ENCODE data around the gene TOPORS. TPM values are rescaled to one million over a fixed set of nuclear protein-coding genes. Genes with fewer than 3 reads are reported as not detected.

TOPORS gene
- total RNA-seq, 4 donors from 2014 or later: 20.0 to 27.1 (median 21.3) TPM

- TF ChIP-seq, protein P1, sequence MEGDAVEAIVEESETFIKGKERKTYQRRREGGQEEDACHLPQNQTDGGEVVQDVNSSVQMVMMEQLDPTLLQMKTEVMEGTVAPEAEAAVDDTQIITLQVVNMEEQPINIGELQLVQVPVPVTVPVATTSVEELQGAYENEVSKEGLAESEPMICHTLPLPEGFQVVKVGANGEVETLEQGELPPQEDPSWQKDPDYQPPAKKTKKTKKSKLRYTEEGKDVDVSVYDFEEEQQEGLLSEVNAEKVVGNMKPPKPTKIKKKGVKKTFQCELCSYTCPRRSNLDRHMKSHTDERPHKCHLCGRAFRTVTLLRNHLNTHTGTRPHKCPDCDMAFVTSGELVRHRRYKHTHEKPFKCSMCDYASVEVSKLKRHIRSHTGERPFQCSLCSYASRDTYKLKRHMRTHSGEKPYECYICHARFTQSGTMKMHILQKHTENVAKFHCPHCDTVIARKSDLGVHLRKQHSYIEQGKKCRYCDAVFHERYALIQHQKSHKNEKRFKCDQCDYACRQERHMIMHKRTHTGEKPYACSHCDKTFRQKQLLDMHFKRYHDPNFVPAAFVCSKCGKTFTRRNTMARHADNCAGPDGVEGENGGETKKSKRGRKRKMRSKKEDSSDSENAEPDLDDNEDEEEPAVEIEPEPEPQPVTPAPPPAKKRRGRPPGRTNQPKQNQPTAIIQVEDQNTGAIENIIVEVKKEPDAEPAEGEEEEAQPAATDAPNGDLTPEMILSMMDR (IDR thresholded peaks at IDR 0.05; ENCODE audit: low read depth): no peak
Measured at GRCh38 chr9:32497921-32498320, 54.5 kb downstream of the TOPORS start.

DNA sequence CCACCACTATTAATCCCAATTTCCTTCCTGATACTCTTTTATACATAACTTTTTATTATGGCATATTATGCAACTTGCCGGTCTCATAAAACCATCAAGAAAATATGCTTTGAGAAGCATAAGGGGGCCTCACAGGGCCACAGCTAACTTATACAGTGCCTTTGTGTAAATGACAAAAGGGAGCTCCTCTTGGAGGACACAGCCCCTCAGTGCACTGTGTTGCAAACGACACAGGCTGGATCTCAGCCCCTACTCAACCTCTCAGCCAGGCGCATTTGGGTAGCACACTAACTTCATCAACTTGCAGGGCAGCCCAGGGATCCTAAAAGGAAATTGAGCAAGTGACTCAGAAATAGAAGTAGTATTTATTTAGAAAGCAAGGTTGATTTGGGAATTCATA lies 61.8 kb downstream of the TOPORS start:
- TF ChIP-seq, protein P1 (IDR thresholded peaks at IDR 0.05; ENCODE audit: low read depth): no peak

Other genes starting within 250 kb of the TOPORS start
- 100 to 1,000 TPM; 108 to 271 (median 183) TPM for gene ACO1, start 167.9 kb downstream of the TOPORS start, total RNA-seq
- 10 to 100 TPM in 1 of 4 donors, 1 to 10 TPM in 3; 8.6 to 19.4 (median 8.9) TPM for gene RIGI, start 26.4 kb downstream of the TOPORS start, total RNA-seq
- 10 to 100 TPM in 1 of 4 donors, 1 to 10 TPM in 3; 4.1 to 10.9 (median 4.6) TPM for gene SMIM27, start 259 bp downstream of the TOPORS start, total RNA-seq
- 10 to 100 TPM; 31.0 to 66.7 (median 39.6) TPM for gene NDUFB6, start 20.6 kb upstream of the TOPORS start, total RNA-seq
- gene TAF1L, start 83.1 kb upstream of the TOPORS start, total RNA-seq: under 1 TPM in 1 of 4 donors, not detected in 3; 0.17 TPM
- not detected for gene TMEM215, start 231.0 kb upstream of the TOPORS start, total RNA-seq

All from subcutaneous adipose tissue (tissue), 4 donors.